Measurements from ENCODE around the gene PAX6. TPM values are rescaled to one million over a fixed set of nuclear protein-coding genes. Genes with fewer than 3 reads are reported as not detected.

PAX6 gene
- polyA plus RNA-seq, 2 of the 4 experiments (the other 2 are of a cell fraction): 1.8 to 2.0 TPM

DNA sequence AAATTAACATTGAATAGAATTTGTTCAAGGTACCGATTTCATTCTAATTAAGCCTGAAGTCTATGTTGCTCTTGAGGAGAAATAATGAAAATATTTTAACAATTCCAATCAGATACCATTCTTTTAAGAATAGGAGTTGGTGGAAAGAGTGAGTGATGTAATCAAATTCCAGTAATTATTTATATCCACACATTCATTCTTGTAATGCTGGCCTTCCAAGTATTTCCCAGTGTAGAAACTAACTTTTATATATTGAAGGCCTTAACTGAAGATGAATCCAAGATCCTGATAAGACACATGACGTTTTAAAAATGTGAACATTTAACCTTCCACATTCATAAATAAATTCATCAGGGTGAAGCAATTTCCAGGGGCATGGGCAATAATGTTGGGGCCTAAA, 36.6 kb upstream of the PAX6 start:
- TF ChIP-seq HOXB5 (CRISPR knock-in tag; IDR thresholded peaks at IDR 0.05) (no peak), HOXB13 (CRISPR knock-in tag; IDR thresholded peaks at IDR 0.05; ENCODE audit: low read depth) (no peak), HEYL (CRISPR knock-in tag; IDR thresholded peaks at IDR 0.05) (no peak), CTCF (IDR thresholded peaks at IDR 0.05) (no peak), PHF8 (IDR thresholded peaks at IDR 0.05; ENCODE audit: borderline replicate concordance, low read depth) (no peak), TP53 (CRISPR knock-in tag; IDR thresholded peaks at IDR 0.05) (no peak), RAD21 (conservative IDR thresholded peaks at IDR 0.05 in 1 of 2, IDR thresholded peaks at IDR 0.05 in 1 of 2) (no peak)
- TF ChIP-seq, protein P1, sequence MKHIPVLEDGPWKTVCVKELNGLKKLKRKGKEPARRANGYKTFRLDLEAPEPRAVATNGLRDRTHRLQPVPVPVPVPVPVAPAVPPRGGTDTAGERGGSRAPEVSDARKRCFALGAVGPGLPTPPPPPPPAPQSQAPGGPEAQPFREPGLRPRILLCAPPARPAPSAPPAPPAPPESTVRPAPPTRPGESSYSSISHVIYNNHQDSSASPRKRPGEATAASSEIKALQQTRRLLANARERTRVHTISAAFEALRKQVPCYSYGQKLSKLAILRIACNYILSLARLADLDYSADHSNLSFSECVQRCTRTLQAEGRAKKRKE (CRISPR knock-in tag; IDR thresholded peaks at IDR 0.05; ENCODE audit: low read depth): no peak
- TF ChIP-seq, protein P2, sequence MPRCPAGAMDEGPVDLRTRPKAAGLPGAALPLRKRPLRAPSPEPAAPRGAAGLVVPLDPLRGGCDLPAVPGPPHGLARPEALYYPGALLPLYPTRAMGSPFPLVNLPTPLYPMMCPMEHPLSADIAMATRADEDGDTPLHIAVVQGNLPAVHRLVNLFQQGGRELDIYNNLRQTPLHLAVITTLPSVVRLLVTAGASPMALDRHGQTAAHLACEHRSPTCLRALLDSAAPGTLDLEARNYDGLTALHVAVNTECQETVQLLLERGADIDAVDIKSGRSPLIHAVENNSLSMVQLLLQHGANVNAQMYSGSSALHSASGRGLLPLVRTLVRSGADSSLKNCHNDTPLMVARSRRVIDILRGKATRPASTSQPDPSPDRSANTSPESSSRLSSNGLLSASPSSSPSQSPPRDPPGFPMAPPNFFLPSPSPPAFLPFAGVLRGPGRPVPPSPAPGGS (IDR thresholded peaks at IDR 0.05): no peak
- TF ChIP-seq, protein P3, sequence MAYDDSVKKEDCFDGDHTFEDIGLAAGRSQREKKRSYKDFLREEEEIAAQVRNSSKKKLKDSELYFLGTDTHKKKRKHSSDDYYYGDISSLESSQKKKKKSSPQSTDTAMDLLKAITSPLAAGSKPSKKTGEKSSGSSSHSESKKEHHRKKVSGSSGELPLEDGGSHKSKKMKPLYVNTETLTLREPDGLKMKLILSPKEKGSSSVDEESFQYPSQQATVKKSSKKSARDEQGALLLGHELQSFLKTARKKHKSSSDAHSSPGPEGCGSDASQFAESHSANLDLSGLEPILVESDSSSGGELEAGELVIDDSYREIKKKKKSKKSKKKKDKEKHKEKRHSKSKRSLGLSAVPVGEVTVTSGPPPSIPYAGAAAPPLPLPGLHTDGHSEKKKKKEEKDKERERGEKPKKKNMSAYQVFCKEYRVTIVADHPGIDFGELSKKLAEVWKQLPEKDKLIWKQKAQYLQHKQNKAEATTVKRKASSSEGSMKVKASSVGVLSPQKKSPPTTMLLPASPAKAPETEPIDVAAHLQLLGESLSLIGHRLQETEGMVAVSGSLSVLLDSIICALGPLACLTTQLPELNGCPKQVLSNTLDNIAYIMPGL (CRISPR knock-in tag; IDR thresholded peaks at IDR 0.05; ENCODE audit: borderline replicate concordance): no peak
- ATAC-seq (no peak), FAIRE-seq (no peak), DNase-seq (ENCODE audit: low read depth in 1 of 2, low spot score in 1 of 2) (no peak)
- WGBS (ENCODE audit: missing lambda C conversion rate): 49% methylated on average over 2 of the region's 2 CpGs
- ChIA-PET CTCF (no interaction called here), POLR2A (no interaction called here)
- Histone ChIP-seq H3K9me3 (no peaks in the 10 kb centered on the region), H3K4me1 (no peaks in the 10 kb centered on the region), H3K27ac (no peak overlapping the region), H3K4me3 (no peak overlapping the region), H3K4me2 (no peak overlapping the region)

DNA sequence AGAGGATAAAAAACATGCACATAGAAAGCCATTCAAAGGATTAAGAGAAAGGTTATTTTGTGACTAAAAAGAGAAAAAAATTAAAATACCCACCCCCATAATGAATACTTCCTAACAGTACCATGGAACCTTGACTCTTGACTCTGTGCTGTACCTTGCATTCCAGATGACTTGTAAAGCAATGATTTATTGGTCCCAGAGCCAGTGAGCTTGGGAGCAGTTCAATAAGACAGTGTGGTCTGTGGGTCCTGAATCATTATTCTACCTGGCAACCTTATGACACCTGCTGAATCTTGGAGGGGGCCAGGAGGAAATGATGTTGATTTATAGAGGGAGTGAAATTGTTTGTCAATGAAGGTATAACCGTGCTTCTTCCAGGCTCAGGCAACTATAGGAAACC, 34.2 kb upstream of the PAX6 start:
- Histone ChIP-seq H3K4me3 (no peak overlapping the region), H3K4me2 (no peak overlapping the region), H3K9me3 (no peaks in the 10 kb centered on the region), H3K27ac (no peak overlapping the region), H3K4me1 (no peaks in the 10 kb centered on the region)
- ChIA-PET POLR2A (no interaction called here), CTCF (interaction anchor here (1.6 kb wide), 1 partner anchor 11 kb away, joined by 4 read pairs; no protein-coding TSS in a partner anchor)
- WGBS (ENCODE audit: missing lambda C conversion rate): 31% methylated on average over 1 of the region's 1 CpG
- FAIRE-seq (no peak), ATAC-seq (no peak), DNase-seq (ENCODE audit: low read depth in 1 of 2, low spot score in 1 of 2) (no peak)
- TF ChIP-seq, protein P4, sequence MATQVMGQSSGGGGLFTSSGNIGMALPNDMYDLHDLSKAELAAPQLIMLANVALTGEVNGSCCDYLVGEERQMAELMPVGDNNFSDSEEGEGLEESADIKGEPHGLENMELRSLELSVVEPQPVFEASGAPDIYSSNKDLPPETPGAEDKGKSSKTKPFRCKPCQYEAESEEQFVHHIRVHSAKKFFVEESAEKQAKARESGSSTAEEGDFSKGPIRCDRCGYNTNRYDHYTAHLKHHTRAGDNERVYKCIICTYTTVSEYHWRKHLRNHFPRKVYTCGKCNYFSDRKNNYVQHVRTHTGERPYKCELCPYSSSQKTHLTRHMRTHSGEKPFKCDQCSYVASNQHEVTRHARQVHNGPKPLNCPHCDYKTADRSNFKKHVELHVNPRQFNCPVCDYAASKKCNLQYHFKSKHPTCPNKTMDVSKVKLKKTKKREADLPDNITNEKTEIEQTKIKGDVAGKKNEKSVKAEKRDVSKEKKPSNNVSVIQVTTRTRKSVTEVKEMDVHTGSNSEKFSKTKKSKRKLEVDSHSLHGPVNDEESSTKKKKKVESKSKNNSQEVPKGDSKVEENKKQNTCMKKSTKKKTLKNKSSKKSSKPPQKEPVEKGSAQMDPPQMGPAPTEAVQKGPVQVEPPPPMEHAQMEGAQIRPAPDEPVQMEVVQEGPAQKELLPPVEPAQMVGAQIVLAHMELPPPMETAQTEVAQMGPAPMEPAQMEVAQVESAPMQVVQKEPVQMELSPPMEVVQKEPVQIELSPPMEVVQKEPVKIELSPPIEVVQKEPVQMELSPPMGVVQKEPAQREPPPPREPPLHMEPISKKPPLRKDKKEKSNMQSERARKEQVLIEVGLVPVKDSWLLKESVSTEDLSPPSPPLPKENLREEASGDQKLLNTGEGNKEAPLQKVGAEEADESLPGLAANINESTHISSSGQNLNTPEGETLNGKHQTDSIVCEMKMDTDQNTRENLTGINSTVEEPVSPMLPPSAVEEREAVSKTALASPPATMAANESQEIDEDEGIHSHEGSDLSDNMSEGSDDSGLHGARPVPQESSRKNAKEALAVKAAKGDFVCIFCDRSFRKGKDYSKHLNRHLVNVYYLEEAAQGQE (IDR thresholded peaks at IDR 0.05): no peak
- TF ChIP-seq ZNF302 (CRISPR knock-in tag; IDR thresholded peaks at IDR 0.05): no peak
- no peak for TF ChIP-seq RAD21 (conservative IDR thresholded peaks at IDR 0.05 in 1 of 2, IDR thresholded peaks at IDR 0.05 in 1 of 2)
- TF ChIP-seq ZFP36 (IDR thresholded peaks at IDR 0.05; ENCODE audit: borderline replicate concordance, partially characterized antibody): no peak
- TF ChIP-seq FOXS1 (CRISPR knock-in tag; IDR thresholded peaks at IDR 0.05): no peak
- TF ChIP-seq HEYL (CRISPR knock-in tag; IDR thresholded peaks at IDR 0.05): no peak
- no peak for TF ChIP-seq HOXA7 (CRISPR knock-in tag; IDR thresholded peaks at IDR 0.05)
- TF ChIP-seq EHF (CRISPR knock-in tag; IDR thresholded peaks at IDR 0.05): no peak
- no peak for TF ChIP-seq PHF8 (IDR thresholded peaks at IDR 0.05; ENCODE audit: borderline replicate concordance, low read depth)
- TF ChIP-seq RFX5 (IDR thresholded peaks at IDR 0.05): no peak
- no peak for TF ChIP-seq KDM5A (IDR thresholded peaks at IDR 0.05)
- TF ChIP-seq NFE2L2 (conservative IDR thresholded peaks at IDR 0.05; ENCODE audit: low read length): no peak
- no peak for TF ChIP-seq POLR2AphosphoS2 (conservative IDR thresholded peaks at IDR 0.05; ENCODE audit: low read length)
- no peak for TF ChIP-seq SMC3 (IDR thresholded peaks at IDR 0.05)
- no peak for TF ChIP-seq RNF2 (IDR thresholded peaks at IDR 0.05; ENCODE audit: borderline replicate concordance, low read depth)
- TF ChIP-seq RCOR1 (IDR thresholded peaks at IDR 0.05; ENCODE audit: low read depth, low read length): no peak
- TF ChIP-seq JUNB (IDR thresholded peaks at IDR 0.05): no peak
- no peak for TF ChIP-seq POLR2A (IDR thresholded peaks at IDR 0.05; ENCODE audit: low read length)
